Right cardiac atrium (tissue), 5 donors: ENCODE data around the gene SEPTIN12. TPM values are rescaled to one million over a fixed set of nuclear protein-coding genes. Genes with fewer than 3 reads are reported as not detected.
"Not testable (repeated sequence)": the region's sequence is repeated elsewhere in the genome, so short reads cannot be mapped to it uniquely, and the experiment has no call there.

ENCODE experiments used
- ATAC-seq, 2 donors: fragments of 200-7000 bp; cut with Tn5 transposase; one replicate each; pipeline versions ENCODE4 v1.8.0 to v1.9.1; 2020; ENCODE audit warnings: moderate library complexity in 2 of 2, mild to moderate bottlenecking in 1 of 2
- DNase-seq, 3 donors: peaks; one replicate each; pipeline ENCODE4 v3.0.0-alpha.2; 2020
- H3K27ac ChIP-seq: one replicate; pipeline ENCODE4 v1.5.1; 2013; ENCODE audit warnings: mild to moderate bottlenecking, low read length, control low read depth, moderate library complexity
- H3K27me3 ChIP-seq: one replicate; pipeline ENCODE4 v1.6.1; 2013; ENCODE audit not compliant: control insufficient read depth, insufficient read depth
- H3K4me1 ChIP-seq: one replicate; pipeline ENCODE4 v1.6.1; 2013; ENCODE audit warnings: low read length; ENCODE audit not compliant: control insufficient read depth, insufficient read depth
- H3K4me3 ChIP-seq: one replicate; pipeline ENCODE4 v1.5.1; 2013; ENCODE audit warnings: low read length, control low read depth
- H3K9me3 ChIP-seq: one replicate; pipeline ENCODE4 v1.6.1; 2013; ENCODE audit warnings: low read length; ENCODE audit not compliant: control insufficient read depth
- WGBS: extraction: QIAGEN DNeasy Blood & Tissue Kit; methylation state at CpG from one replicate; pipeline ENCODE4 v1.1.7; 2013; 5-methylcytosine and 5-hydroxymethylcytosine counted together
- intact Hi-C, 4 donors: fragments of 100-400 bp; cut with DNase I; formaldehyde crosslinking; loops; one replicate each; pipeline versions ENCODE4 v1.11.0 to v1.14.0; 2022 to 2023
- polyA plus RNA-seq: library from polyadenylated mRNA; stranded (reverse); fragments of 200-250 nt; gene quantifications from one replicate; pipeline ENCODE4 v1.2.3, GENCODE V29; 2013
- total RNA-seq, 4 donors: library from RNA; stranded (reverse); fragmentation: NEBNext Ultra II Directional; extraction: Animal tissue kit (Norgen Biotek cat#: 25700); gene quantifications; one replicate each; pipeline ENCODE4 v1.2.1, GENCODE V29; 2021
- donor health status: healthy with polysubstance abuse.
- donor health status: DM: no; HTN: yes; CAD: no.
- donor health status: DM: no; HTN: no; CAD: no.
- donor health status: DM: no; HTN: yes; CAD: no; lungs with severe emphysema.
- donor health status: DM: yes; HTN: yes; CAD: no.

SEPTIN12 gene
- total and polyA plus RNA-seq, 5 donors: 0.64 TPM; not detected in 4

DNA sequence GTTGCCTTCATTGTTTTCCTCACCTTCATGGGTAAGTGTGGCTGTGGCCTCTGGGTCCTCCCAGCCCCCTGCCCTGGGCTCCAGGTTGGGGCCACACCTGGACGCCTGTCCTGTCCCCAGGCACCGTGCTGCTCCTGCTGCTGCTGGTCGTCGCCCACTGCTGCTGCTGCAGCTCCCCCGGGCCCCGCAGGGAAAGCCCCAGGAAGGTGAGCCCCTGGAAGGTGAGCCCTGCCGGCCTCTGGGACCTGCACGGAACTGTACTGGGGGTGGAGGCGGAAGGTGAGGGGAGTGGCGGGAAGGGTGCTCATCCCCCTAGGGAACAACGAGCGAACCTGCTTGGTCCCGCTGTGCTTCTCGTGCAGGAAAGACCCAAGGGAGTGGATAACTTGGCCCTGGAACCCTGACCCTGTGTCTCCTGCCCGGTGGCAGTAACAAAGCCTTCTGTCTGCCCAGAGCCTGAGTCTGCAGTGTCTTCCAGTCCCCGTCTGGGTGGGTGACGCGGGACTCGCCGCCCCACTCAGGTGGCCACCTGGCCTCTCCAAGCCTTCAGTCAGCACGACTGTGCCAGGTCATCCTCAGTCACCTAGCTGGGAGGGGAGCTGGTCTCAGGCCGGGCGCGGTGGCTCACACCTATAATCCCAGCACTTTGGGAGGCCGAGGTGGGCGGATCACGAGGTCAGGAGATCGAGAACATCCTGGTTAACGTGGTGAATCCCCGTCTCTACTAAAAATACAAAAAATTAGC, 7.9 kb upstream of the SEPTIN12 start:
- 94% methylated on average over 30 of the region's 30 CpGs for WGBS
- Histone ChIP-seq H3K27ac (no peak overlapping the region), H3K4me3 (no peak overlapping the region), H3K27me3 (no peaks in the 10 kb centered on the region), H3K9me3 (no peaks in the 10 kb centered on the region), H3K4me1 (no peaks in the 10 kb centered on the region)
- intact Hi-C loops: no loop called here
- DNase-seq (peak in 1 of 3 donors; percentile 55), ATAC-seq (peak in 1 of 2 donors; percentile 4)

DNA sequence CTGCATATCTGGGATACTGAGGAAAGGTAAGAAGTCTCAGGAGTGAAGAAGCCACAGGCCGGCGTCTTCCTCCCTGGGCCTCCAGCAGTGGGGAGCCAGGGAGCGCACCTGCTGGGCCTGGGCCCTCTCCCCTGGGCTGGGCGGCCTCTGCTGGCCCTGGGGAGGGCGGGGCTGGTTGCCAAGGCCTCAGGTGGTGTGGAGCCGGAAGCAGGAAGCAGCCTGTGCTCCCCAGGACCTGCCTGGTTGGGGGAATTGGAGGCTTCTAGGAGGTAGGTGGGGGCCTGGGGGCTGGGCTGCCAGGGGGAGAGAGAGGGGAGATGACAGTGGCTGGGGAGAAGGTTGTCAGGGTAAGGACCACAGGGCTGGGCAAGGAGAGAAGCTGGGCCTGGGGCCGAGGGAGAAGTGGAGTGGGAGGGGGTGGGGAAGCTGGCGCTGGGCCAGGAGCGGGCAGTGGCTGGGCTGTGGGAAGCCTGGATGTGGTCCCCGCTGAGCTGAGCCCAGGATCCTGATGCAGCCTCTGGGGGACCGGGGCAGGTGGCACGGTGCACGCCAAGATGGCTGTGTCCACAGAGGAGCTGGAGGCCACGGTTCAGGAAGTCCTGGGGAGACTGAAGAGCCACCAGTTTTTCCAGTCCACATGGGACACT, 7.2 kb upstream of the SEPTIN12 start, which contains the start of gene SMIM22:
TSS of gene SMIM22 (plus strand) at position 189 of the 647 bp plus-strand sequence. CDS start at position 555, 366 bp downstream.
- no peak within 1 kb of the TSS for H3K4me3 ChIP-seq
- intact Hi-C loops: no loop called here
- no peaks in the 10 kb centered on the region for H3K4me1 ChIP-seq
- DNase-seq (peak in 1 of 3 donors; percentile 61), ATAC-seq (peak in 1 of 2 donors; percentile 25)
- H3K9me3 ChIP-seq: no peaks in the 10 kb centered on the region
- no peaks in the 10 kb centered on the region for H3K27me3 ChIP-seq
- H3K27ac ChIP-seq: no peak within 1 kb of the TSS
- 74% methylated on average over 14 of the region's 14 CpGs for whole genome bisulfite sequencing

DNA sequence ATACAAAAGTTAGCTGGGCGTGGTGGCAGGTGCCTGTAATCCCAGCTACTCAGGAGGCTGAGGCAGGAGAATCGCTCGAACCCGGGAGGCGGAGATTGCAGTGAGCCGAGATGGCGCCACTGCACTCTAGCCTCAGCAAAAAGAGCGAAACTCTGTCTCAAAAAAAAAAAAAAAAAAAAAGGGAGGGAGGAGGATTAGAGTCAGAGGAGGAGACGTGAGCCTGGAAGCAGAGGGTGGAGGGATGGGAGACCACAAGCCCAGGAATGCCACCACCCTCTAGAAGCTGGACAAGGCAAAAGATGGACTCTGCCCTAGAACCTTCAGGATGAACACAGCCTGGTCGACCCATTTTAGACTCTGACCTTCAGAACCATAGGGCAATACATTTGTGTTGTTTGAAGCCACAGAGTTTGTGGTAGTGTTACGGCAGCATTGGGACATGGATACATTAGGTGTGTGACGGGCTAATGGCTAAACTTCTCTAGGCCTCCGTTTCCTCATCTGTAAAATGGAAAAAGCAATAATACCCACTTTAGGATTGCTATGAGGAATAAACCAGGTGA, 4.9 kb upstream of the SEPTIN12 start:
- ATAC-seq (no peak), DNase-seq (peak in 1 of 3 donors; percentile 5)
- no peaks in the 10 kb centered on the region for H3K27me3 ChIP-seq
- no peak overlapping the region for H3K4me3 ChIP-seq
- H3K9me3 ChIP-seq: no peaks in the 10 kb centered on the region
- intact Hi-C loops: no loop called here
- H3K4me1 ChIP-seq: no peaks in the 10 kb centered on the region
- WGBS: 74% methylated on average over 13 of the region's 13 CpGs
- H3K27ac ChIP-seq: no peak overlapping the region

GRCh38 chr16:4790871-4791270, 2.7 kb upstream of the SEPTIN12 start:
- Histone ChIP-seq H3K4me3 (no peak overlapping the region), H3K27me3 (no peaks in the 10 kb centered on the region), H3K4me1 (no peaks in the 10 kb centered on the region), H3K9me3 (no peaks in the 10 kb centered on the region), H3K27ac (no peak overlapping the region)
- WGBS: 66% methylated on average over 10 of the region's 10 CpGs
- ATAC-seq: no peak
- DNase-seq: peak in 1 of 3 donors; percentile 4
- intact Hi-C loops: no loop called here

DNA sequence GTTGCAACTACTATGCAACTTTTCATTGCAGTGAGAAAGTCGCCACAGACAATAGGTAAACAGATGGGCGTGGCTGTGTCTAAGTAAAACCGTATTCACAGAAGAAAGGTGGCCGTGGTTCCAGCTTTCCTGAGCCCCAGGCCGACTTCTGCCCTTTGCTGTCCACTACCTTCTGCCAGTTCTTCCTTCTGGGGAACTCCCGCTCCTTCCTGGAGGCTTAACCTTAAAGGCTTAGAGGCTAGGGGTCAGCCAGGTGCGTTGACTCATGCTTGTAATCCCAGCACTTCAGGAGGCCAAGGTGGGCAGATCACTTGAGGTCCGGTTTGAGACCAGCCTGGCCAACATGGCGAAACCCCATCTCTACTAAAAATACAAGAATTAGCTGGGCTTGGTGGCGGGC, 2.1 kb upstream of the SEPTIN12 start:
- Histone ChIP-seq H3K4me1 (no peaks in the 10 kb centered on the region), H3K4me3 (no peak overlapping the region), H3K27ac (no peak overlapping the region), H3K27me3 (no peaks in the 10 kb centered on the region), H3K9me3 (no peaks in the 10 kb centered on the region)
- ATAC-seq (no peak), DNase-seq (peak in 1 of 3 donors; percentile 6)
- whole genome bisulfite sequencing: 87% methylated on average over 10 of the region's 10 CpGs
- intact Hi-C loops: no loop called here

DNA sequence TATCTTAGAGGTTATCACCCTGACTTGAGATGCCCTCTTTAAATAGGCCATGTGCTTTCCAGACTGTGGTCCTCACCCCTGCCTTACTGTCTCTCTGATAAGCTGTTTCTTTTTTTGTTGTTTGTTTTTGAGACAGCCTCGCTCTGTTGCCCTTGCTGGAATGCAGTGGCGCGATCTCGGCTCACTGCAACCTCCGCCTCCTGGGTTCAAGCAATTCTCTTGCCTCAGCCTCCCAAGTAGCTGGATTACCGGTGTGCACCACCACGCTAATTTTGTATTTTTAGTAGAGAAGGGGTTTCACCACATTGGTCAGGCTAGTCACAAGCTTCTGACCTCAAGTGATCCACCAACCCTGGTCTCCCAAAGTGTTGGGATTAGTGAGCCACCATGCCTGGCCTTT, 765 bp upstream of the SEPTIN12 start:
- 79% methylated on average over 7 of the region's 7 CpGs for WGBS
- H3K9me3 ChIP-seq: no peaks in the 10 kb centered on the region
- ATAC-seq: no peak
- intact Hi-C loops: no loop called here
- H3K4me3 ChIP-seq: no peak overlapping the region
- no peak overlapping the region for H3K27ac ChIP-seq
- H3K27me3 ChIP-seq: no peaks in the 10 kb centered on the region
- DNase-seq: no peak
- H3K4me1 ChIP-seq: no peaks in the 10 kb centered on the region

GRCh38 chr16:4788489-4788889, 344 bp upstream of the SEPTIN12 start:
- ATAC-seq (no peak), DNase-seq (peak in 1 of 3 donors; percentile 17)
- H3K9me3 ChIP-seq: no peaks in the 10 kb centered on the region
- WGBS: 58% methylated on average over 9 of the region's 9 CpGs
- H3K4me3 ChIP-seq: no peak overlapping the region
- H3K27me3 ChIP-seq: no peaks in the 10 kb centered on the region
- intact Hi-C loops: no loop called here
- H3K4me1 ChIP-seq: no peaks in the 10 kb centered on the region
- no peak overlapping the region for H3K27ac ChIP-seq

GRCh38 chr16:4787068-4787467, 1.1 kb downstream of the SEPTIN12 start:
- H3K27me3 ChIP-seq: no peaks in the 10 kb centered on the region
- DNase-seq (peak in 1 of 3 donors; percentile 18), ATAC-seq (peak in 1 of 2 donors; percentile 12)
- 95% methylated on average over 8 of the region's 8 CpGs for WGBS
- no peaks in the 10 kb centered on the region for H3K9me3 ChIP-seq
- H3K4me3 ChIP-seq: no peak overlapping the region
- intact Hi-C loops: no loop called here
- no peak overlapping the region for H3K27ac ChIP-seq
- H3K4me1 ChIP-seq: no peaks in the 10 kb centered on the region

GRCh38 chr16:4785758-4786433, 2.2 kb downstream of the SEPTIN12 start:
- H3K4me1 ChIP-seq: no peaks in the 10 kb centered on the region
- intact Hi-C loops: no loop called here
- ATAC-seq: no peak
- no peaks in the 10 kb centered on the region for H3K27me3 ChIP-seq
- 91% methylated on average over 23 of the region's 23 CpGs for WGBS
- H3K9me3 ChIP-seq: no peaks in the 10 kb centered on the region
- no peak overlapping the region for H3K27ac ChIP-seq
- H3K4me3 ChIP-seq: no peak overlapping the region
- DNase-seq: no peak

- H3K27me3 ChIP-seq, H3K4me3 ChIP-seq, H3K9me3 ChIP-seq, H3K4me1 ChIP-seq, intact Hi-C loops, ATAC-seq, H3K27ac ChIP-seq, DNase-seq: not testable (repeated sequence)
- WGBS: 88% methylated on average over 14 of the region's 14 CpGs
These were observed 3.6 kb downstream of the SEPTIN12 start for GRCh38 chr16:4784444-4784987.
